DOHH2 (cell line): Measurements from ENCODE around the gene CHKA.

ENCODE experiments used
- H3F3A ChIP-seq: fragments of 200-600 bp; sonication (generic), shearing (Covaris generic); 2 replicates; pipeline ENCODE4 v1.6.0; 2016; ENCODE audit warnings: antibody characterized with exemption, mild to moderate bottlenecking; ENCODE audit not compliant: control insufficient read depth, insufficient read depth
- H3K27ac ChIP-seq: fragments of 200-600 bp; sonication (generic); 2 replicates; pipeline ENCODE4 v1.5.1; 2014; ENCODE audit warnings: low read depth, mild to moderate bottlenecking, low read length, moderate library complexity
- H3K27me3 ChIP-seq: fragments of 200-600 bp; sonication (generic); 2 replicates; pipeline ENCODE4 v1.6.1; 2014; ENCODE audit warnings: mild to moderate bottlenecking, low read length, mixed read lengths; ENCODE audit not compliant: control insufficient read depth
- H3K36me3 ChIP-seq: fragments of 200-600 bp; sonication (generic); 2 replicates; pipeline ENCODE4 v1.6.1; 2014; ENCODE audit warnings: mild to moderate bottlenecking, low read length, moderate library complexity, mixed read lengths; ENCODE audit not compliant: control insufficient read depth
- H3K4me1 ChIP-seq: fragments of 200-600 bp; sonication (generic); 2 replicates; pipeline ENCODE4 v1.6.1; 2014; ENCODE audit warnings: mild to moderate bottlenecking, low read length, mixed read lengths; ENCODE audit not compliant: control insufficient read depth
- H3K4me2 ChIP-seq: fragments of 200-600 bp; sonication (generic); 2 replicates; pipeline ENCODE4 v1.6.0; 2014; ENCODE audit warnings: mild to moderate bottlenecking, low read length, moderate library complexity
- H3K4me3 ChIP-seq: fragments of 200-600 bp; sonication (generic); 2 replicates; pipeline ENCODE4 v1.5.1; 2014; ENCODE audit warnings: mild to moderate bottlenecking, low read length, mixed read lengths
- H3K79me2 ChIP-seq: fragments of 200-600 bp; sonication (generic); 2 replicates; pipeline ENCODE4 v1.6.1; 2014; ENCODE audit warnings: mild to moderate bottlenecking, low read length, mixed read lengths; ENCODE audit not compliant: control insufficient read depth
- H3K9me2 ChIP-seq: fragments of 200-600 bp; sonication (generic); replicated peaks from 2 replicates; pipeline ENCODE4 v1.6.1; 2014; ENCODE audit warnings: mild to moderate bottlenecking, low read length, mixed read lengths; ENCODE audit not compliant: control insufficient read depth
- H3K9me3 ChIP-seq: fragments of 200-600 bp; sonication (generic); 2 replicates; pipeline ENCODE4 v1.6.1; 2014; ENCODE audit warnings: antibody characterized with exemption, low read length, mixed read lengths; ENCODE audit not compliant: control insufficient read depth, insufficient read depth
- H4K20me1 ChIP-seq: fragments of 200-600 bp; sonication (generic); 2 replicates; pipeline ENCODE4 v1.6.0; 2014; ENCODE audit warnings: low read depth, mild to moderate bottlenecking, antibody characterized with exemption, low read length, moderate library complexity; ENCODE audit not compliant: control insufficient read depth, insufficient read depth
- CTCF ChIP-seq: fragments of 200-600 bp; sonication (generic); IDR thresholded peaks from one replicate; pipeline ENCODE4 v1.5.1; 2014; ENCODE audit warnings: antibody characterized with exemption, mild to moderate bottlenecking, low read depth, low read length; ENCODE audit not compliant: poor library complexity, severe bottlenecking
- EZH2phosphoT487 ChIP-seq: fragments of 200-600 bp; sonication (generic); IDR thresholded peaks from 2 replicates; pipeline ENCODE4 v1.6.1; 2017; ENCODE audit warnings: borderline replicate concordance, mild to moderate bottlenecking, antibody characterized with exemption, low read length, moderate library complexity, mixed read lengths

CHKA gene

DNA sequence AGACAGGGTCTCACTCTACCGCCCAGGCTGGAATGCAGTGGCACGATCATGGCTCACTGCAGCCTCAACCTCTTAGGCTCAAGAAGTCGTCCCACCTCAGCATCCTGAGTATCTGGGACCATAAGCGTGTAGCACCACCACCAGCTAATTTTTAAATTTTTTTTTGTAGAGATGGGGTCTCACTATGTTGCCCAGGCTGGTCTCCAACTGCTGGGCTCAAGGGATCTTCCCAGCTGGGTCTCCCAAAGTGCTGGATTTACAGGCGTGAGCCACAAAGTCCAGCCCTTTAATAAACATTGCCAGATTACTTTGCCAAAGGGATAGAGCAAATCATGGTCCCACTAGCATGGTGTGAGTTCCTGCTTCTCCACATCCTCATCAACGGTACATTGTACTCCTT lies 46.3 kb upstream of the CHKA start:
- H3K9me2 ChIP-seq = no peaks in the 10 kb centered on the region
- H3K36me3 ChIP-seq = peaks cover 27% of the 10 kb centered on the region
- H3F3A ChIP-seq = no peaks in the 10 kb centered on the region
- H4K20me1 ChIP-seq = no peaks in the 10 kb centered on the region
- no peaks in the 10 kb centered on the region for H3K79me2 ChIP-seq
- no peaks in the 10 kb centered on the region for H3K4me1 ChIP-seq
- H3K27ac ChIP-seq = no peak overlapping the region
- no peaks in the 10 kb centered on the region for H3K9me3 ChIP-seq
- H3K4me3 ChIP-seq = no peak overlapping the region
- TF ChIP-seq CTCF (no peak), EZH2phosphoT487 (no peak)
- H3K4me2 ChIP-seq = no peak overlapping the region
- H3K27me3 ChIP-seq = no peaks in the 10 kb centered on the region

- TF ChIP-seq EZH2phosphoT487 (no peak), CTCF (no peak)
- Histone ChIP-seq H3K4me2 (no peak overlapping the region), H3K27ac (no peak overlapping the region), H4K20me1 (no peaks in the 10 kb centered on the region), H3K79me2 (no peaks in the 10 kb centered on the region), H3K9me3 (no peaks in the 10 kb centered on the region), H3K27me3 (no peaks in the 10 kb centered on the region), H3K4me1 (no peaks in the 10 kb centered on the region), H3K4me3 (no peak overlapping the region), H3K36me3 (peaks cover 27% of the 10 kb centered on the region), H3F3A (no peaks in the 10 kb centered on the region), H3K9me2 (no peaks in the 10 kb centered on the region)
These were observed 45.8 kb upstream of the CHKA start for GRCh38 chr11:68166969-68167368.

- Histone ChIP-seq H3K36me3 (peaks cover 21% of the 10 kb centered on the region), H3F3A (no peaks in the 10 kb centered on the region), H3K4me2 (no peak overlapping the region), H3K9me2 (no peaks in the 10 kb centered on the region), H3K79me2 (no peaks in the 10 kb centered on the region), H3K4me3 (no peak overlapping the region), H3K4me1 (no peaks in the 10 kb centered on the region), H4K20me1 (no peaks in the 10 kb centered on the region), H3K27ac (no peak overlapping the region), H3K9me3 (no peaks in the 10 kb centered on the region), H3K27me3 (no peaks in the 10 kb centered on the region)
- TF ChIP-seq CTCF (no peak), EZH2phosphoT487 (no peak)
These were observed 44.4 kb upstream of the CHKA start for GRCh38 chr11:68165601-68166000.

DNA sequence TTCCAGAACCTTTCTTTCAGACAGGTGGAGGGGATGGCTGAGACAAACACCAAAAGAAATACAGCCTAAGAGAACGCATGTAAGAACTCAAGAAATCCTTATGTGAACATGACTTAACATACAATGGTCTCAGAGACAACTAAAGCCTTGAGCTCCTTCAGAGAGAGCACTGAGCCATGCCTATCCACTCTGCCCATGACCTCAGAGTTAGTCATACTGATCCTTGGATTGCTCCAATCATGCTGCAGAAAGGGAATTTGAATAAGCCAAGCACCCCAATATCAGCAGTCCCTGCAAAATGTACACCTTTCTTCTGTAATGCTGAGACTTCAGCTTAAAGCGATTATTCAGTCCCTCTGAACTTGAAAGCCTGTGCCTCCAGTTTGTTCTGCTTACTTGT lies 43.2 kb upstream of the CHKA start:
- Histone ChIP-seq H3K4me1 (no peaks in the 10 kb centered on the region), H3K9me2 (no peaks in the 10 kb centered on the region)

More for the DNA sequence above, 43.2 kb upstream of the CHKA start:
- no peaks in the 10 kb centered on the region for H3F3A ChIP-seq
- H3K27me3 ChIP-seq = no peaks in the 10 kb centered on the region
- no peak overlapping the region for H3K4me2 ChIP-seq
- H3K79me2 ChIP-seq = no peaks in the 10 kb centered on the region
- TF ChIP-seq CTCF = no peak
- TF ChIP-seq EZH2phosphoT487 = no peak
- no peaks in the 10 kb centered on the region for H3K9me3 ChIP-seq
- H3K36me3 ChIP-seq = peaks cover 12% of the 10 kb centered on the region; the same call in 1 of the 2 replicates
- H4K20me1 ChIP-seq = no peaks in the 10 kb centered on the region
- H3K4me3 ChIP-seq = no peak overlapping the region
- no peak overlapping the region for H3K27ac ChIP-seq
